ENCODE data around the gene C1QTNF9. TPM values are rescaled to one million over a fixed set of nuclear protein-coding genes. Genes with fewer than 3 reads are reported as not detected.

C1QTNF9 gene
- total and polyA plus RNA-seq, 2 of the 8 experiments (the other 6 are each of a cell fraction or from before 2014, with no cell fraction given): not detected

GRCh38 chr13:24328145-24328544 is 18.8 kb downstream of the C1QTNF9 start:
- no peak for FAIRE-seq
- H3K79me1 ChIP-seq (ENCODE audit: low read depth, low read length): no peaks in the 10 kb centered on the region
- no peak overlapping the region for H3K23ac ChIP-seq (ENCODE audit: insufficient read length)
- no peak overlapping the region for H3K4me3 ChIP-seq (ENCODE audit: extremely low read depth in 1 of 4, insufficient read depth in 2 of 4, low read depth in 3 of 4, low read length in 4 of 4)
- no peak overlapping the region for H2AK5ac ChIP-seq (ENCODE audit: low read depth, low read length)
- DNase-seq (ENCODE audit: low read depth in 1 of 2, low spot score in 2 of 2): no peak
- H4K8ac ChIP-seq (ENCODE audit: extremely low read depth, insufficient read depth, low read length): no peak overlapping the region
- no peaks in the 10 kb centered on the region for H4K20me1 ChIP-seq (replicated peaks in 1 of 2; ENCODE audit: control insufficient read depth in 1 of 2, insufficient read depth in 2 of 2, low read length in 2 of 2)
- H4K5ac ChIP-seq (ENCODE audit: insufficient read length, low read depth, low read length): no peak overlapping the region
- H3K4me2 ChIP-seq (ENCODE audit: insufficient read depth in 1 of 2, low read depth in 2 of 2, low read length in 2 of 2): no peak overlapping the region
- no peak overlapping the region for H2BK5ac ChIP-seq (ENCODE audit: low read depth, low read length)
- no peak overlapping the region for H3K18ac ChIP-seq (ENCODE audit: extremely low read depth, low read length)
- H2BK15ac ChIP-seq (ENCODE audit: low read length): no peak overlapping the region
- no peak overlapping the region for H2BK12ac ChIP-seq (ENCODE audit: low read depth, low read length)
- H3K36me3 ChIP-seq (ENCODE audit: control insufficient read depth in 2 of 4, insufficient read depth in 4 of 4, low read length in 3 of 4): no peaks in the 10 kb centered on the region
- no peaks in the 10 kb centered on the region for H3K4me1 ChIP-seq (replicated peaks in 1 of 4; ENCODE audit: control insufficient read depth in 3 of 4, insufficient read depth in 4 of 4, low read length in 3 of 4)
- no peaks in the 10 kb centered on the region for H3K27me3 ChIP-seq (replicated peaks in 1 of 4; ENCODE audit: control insufficient read depth in 3 of 4, extremely low read depth in 1 of 4, insufficient read depth in 3 of 4, low read length in 3 of 4)
- no peak overlapping the region for H3K4ac ChIP-seq (replicated peaks; ENCODE audit: insufficient read length, low read depth, low read length)
- H3K56ac ChIP-seq (replicated peaks; ENCODE audit: insufficient read length, low read depth, low read length): no peak overlapping the region
- peaks cover 0 to 2% of the 10 kb centered on the region in 2 experiments; a peak in 1 of 4 replicates for H3K9me3 ChIP-seq (ENCODE audit: insufficient read depth in 2 of 2, low read depth in 1 of 2, low read length in 1 of 2)
- ChIA-PET POLR2A (ENCODE audit: partially characterized antibody) (no interaction called here), CTCF (ENCODE audit: partially characterized antibody) (no interaction called here)
- H2BK20ac ChIP-seq (ENCODE audit: low read length): no peak overlapping the region
- H3K79me2 ChIP-seq (ENCODE audit: control insufficient read depth in 1 of 2, insufficient read depth in 2 of 2, low read length in 2 of 2): no peaks in the 10 kb centered on the region
- H3K23me2 ChIP-seq (ENCODE audit: low read depth, low read length): no peaks in the 10 kb centered on the region
- 97% methylated on average over 29 of the region's 38 CpGs; no CpG with 5 or more reads in 1 of the 2 experiments for WGBS, 2 experiments (ENCODE audit: extremely low coverage in 1 of 2, insufficient coverage in 1 of 2, insufficient read length in 1 of 2, insufficient replicate concordance in 2 of 2, low coverage in 1 of 2, low lambda C conversion rate in 2 of 2, missing lambda C conversion rate in 1 of 2)
- 0 out of 2 replicates have a peak overlapping the region, but pooled peaks have one; percentile 44 for H2AFZ ChIP-seq (ENCODE audit: low read length)
- H4K91ac ChIP-seq (replicated peaks; ENCODE audit: insufficient read length, low read length): no peak overlapping the region
- no peak overlapping the region for H3K27ac ChIP-seq (ENCODE audit: low read depth, low read length)
- no peak overlapping the region for H3K14ac ChIP-seq (ENCODE audit: insufficient read length)
- H2BK120ac ChIP-seq (replicated peaks; ENCODE audit: low read depth, low read length): no peak overlapping the region
- H3K9ac ChIP-seq (replicated peaks in 1 of 4; ENCODE audit: extremely low read depth in 1 of 4, low read depth in 3 of 4, low read length in 3 of 4): no peak overlapping the region
- TF ChIP-seq POLR2AphosphoS5 (IDR thresholded peaks at IDR 0.05; ENCODE audit: low read depth, low read length) (no peak), E2F6 (IDR thresholded peaks at IDR 0.05) (no peak), RNF2 (IDR thresholded peaks at IDR 0.05; ENCODE audit: borderline replicate concordance, low read depth, low read length, missing control alignments, poor library complexity, severe bottlenecking) (no peak), SP4 (IDR thresholded peaks at IDR 0.05; ENCODE audit: low read length) (no peak), JUND (IDR thresholded peaks at IDR 0.05; ENCODE audit: low read length) (no peak), TCF12 (IDR thresholded peaks at IDR 0.05; ENCODE audit: low read depth, low read length) (no peak), RAD21 (IDR thresholded peaks at IDR 0.05 in 1 of 2, conservative IDR thresholded peaks at IDR 0.05 in 1 of 2; ENCODE audit: low read depth in 2 of 2, low read length in 2 of 2) (no peak), CBX5 (IDR thresholded peaks at IDR 0.05; ENCODE audit: low read depth, low read length) (no peak), CHD1 (IDR thresholded peaks at IDR 0.05; ENCODE audit: low read depth, low read length) (no peak), GTF2F1 (IDR thresholded peaks at IDR 0.05; ENCODE audit: borderline replicate concordance, low read depth, low read length) (no peak), EGR1 (IDR thresholded peaks at IDR 0.05; ENCODE audit: borderline replicate concordance, low read depth, low read length) (no peak), ZNF274 (IDR thresholded peaks at IDR 0.05; ENCODE audit: borderline replicate concordance, extremely low read depth, low read length) (no peak), CBX8 (IDR thresholded peaks at IDR 0.05; ENCODE audit: borderline replicate concordance, low read depth, low read length) (no peak)
